ENCODE measurements around the gene SNRPD3.

- TF ChIP-seq, protein P1, sequence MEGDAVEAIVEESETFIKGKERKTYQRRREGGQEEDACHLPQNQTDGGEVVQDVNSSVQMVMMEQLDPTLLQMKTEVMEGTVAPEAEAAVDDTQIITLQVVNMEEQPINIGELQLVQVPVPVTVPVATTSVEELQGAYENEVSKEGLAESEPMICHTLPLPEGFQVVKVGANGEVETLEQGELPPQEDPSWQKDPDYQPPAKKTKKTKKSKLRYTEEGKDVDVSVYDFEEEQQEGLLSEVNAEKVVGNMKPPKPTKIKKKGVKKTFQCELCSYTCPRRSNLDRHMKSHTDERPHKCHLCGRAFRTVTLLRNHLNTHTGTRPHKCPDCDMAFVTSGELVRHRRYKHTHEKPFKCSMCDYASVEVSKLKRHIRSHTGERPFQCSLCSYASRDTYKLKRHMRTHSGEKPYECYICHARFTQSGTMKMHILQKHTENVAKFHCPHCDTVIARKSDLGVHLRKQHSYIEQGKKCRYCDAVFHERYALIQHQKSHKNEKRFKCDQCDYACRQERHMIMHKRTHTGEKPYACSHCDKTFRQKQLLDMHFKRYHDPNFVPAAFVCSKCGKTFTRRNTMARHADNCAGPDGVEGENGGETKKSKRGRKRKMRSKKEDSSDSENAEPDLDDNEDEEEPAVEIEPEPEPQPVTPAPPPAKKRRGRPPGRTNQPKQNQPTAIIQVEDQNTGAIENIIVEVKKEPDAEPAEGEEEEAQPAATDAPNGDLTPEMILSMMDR (IDR thresholded peaks at IDR 0.05; ENCODE audit: low read depth, low read length, poor library complexity, severe bottlenecking): no peak
- TF ChIP-seq EZH2phosphoT487 (IDR thresholded peaks at IDR 0.05; ENCODE audit: borderline replicate concordance, low read length): no peak
Observed at GRCh38 chr22:24601217-24602104, 45.7 kb downstream of the SNRPD3 start.

Data from DOHH2 (cell line).